Superior temporal gyrus (tissue), 1 donor: ENCODE measurements around the gene TAF1D.
A peak's percentile ranks its signal among the peaks of the same experiment; 100 is the strongest.
"Not testable (repeated sequence)": the region's sequence is repeated elsewhere in the genome, so short reads cannot be mapped to it uniquely, and the experiment has no call there.

Experiments used
- DNase-seq: peaks from one replicate; pipeline ENCODE4 v3.0.0-alpha.2; 2016; ENCODE audit errors: extremely low spot score

TAF1D gene

GRCh38 chr11:93741094-93741881 lies at the start of gene TAF1D, which contains the start of gene C11orf54:
Gene TAF1D, minus strand, starts transcription at chr11:93741495. Its CDS starts 2,191 bp downstream, at chr11:93739304.
Gene C11orf54, plus strand, starts transcription at chr11:93741672. Its CDS starts 5,722 bp downstream, at chr11:93747394.
- DNase-seq: peak; percentile 98

GRCh38 chr11:93784935-93785360 lies 43.7 kb upstream of the TAF1D start:
- no peak for DNase-seq

GRCh38 chr11:93784145-93784934 lies 43.0 kb upstream of the TAF1D start, which contains the start of gene MED17:
Gene MED17, plus strand, starts transcription at chr11:93784282. Its CDS starts 232 bp downstream, at chr11:93784514.
- peak; percentile 99 for DNase-seq

- DNase-seq: no peak
These were observed 42.5 kb upstream of the TAF1D start for GRCh38 chr11:93783765-93784144.

- no peak for DNase-seq
These were observed 42.1 kb upstream of the TAF1D start for GRCh38 chr11:93783362-93783761.

GRCh38 chr11:93775289-93775688 lies 34.0 kb upstream of the TAF1D start:
- DNase-seq: no peak

- not testable (repeated sequence) for DNase-seq
These were observed 33.3 kb upstream of the TAF1D start for GRCh38 chr11:93774560-93774959.

- no peak for DNase-seq
These were observed 32.4 kb upstream of the TAF1D start for GRCh38 chr11:93773601-93774200.

GRCh38 chr11:93773045-93773477 lies 31.8 kb upstream of the TAF1D start:
- DNase-seq: no peak

GRCh38 chr11:93772123-93772522 lies 30.8 kb upstream of the TAF1D start:
- no peak for DNase-seq

GRCh38 chr11:93770160-93770559 lies 28.9 kb upstream of the TAF1D start:
- no peak for DNase-seq

GRCh38 chr11:93767018-93767417 lies 25.7 kb upstream of the TAF1D start:
- DNase-seq: no peak

GRCh38 chr11:93766504-93766903 lies 25.2 kb upstream of the TAF1D start:
- no peak for DNase-seq

GRCh38 chr11:93765551-93765950 lies 24.3 kb upstream of the TAF1D start:
- no peak for DNase-seq

- DNase-seq: no peak
These were observed 20.6 kb upstream of the TAF1D start for GRCh38 chr11:93761910-93762309.

GRCh38 chr11:93759123-93759522 lies 17.8 kb upstream of the TAF1D start:
- DNase-seq: not testable (repeated sequence)

- no peak for DNase-seq
These were observed 16.9 kb upstream of the TAF1D start for GRCh38 chr11:93757924-93758865.

GRCh38 chr11:93757301-93757700 lies 16.0 kb upstream of the TAF1D start:
- DNase-seq: no peak

GRCh38 chr11:93756748-93757147 lies 15.5 kb upstream of the TAF1D start:
- DNase-seq: no peak

GRCh38 chr11:93753241-93753640 lies 11.9 kb upstream of the TAF1D start:
- no peak for DNase-seq

- DNase-seq: no peak
These were observed 9.7 kb upstream of the TAF1D start for GRCh38 chr11:93751001-93751400.
